Psoas muscle (tissue), 8 donors: ENCODE results near the gene ZNF639. TPM values are rescaled to one million over a fixed set of nuclear protein-coding genes. Genes with fewer than 3 reads are reported as not detected.

Experiments
- ATAC-seq, 4 donors: fragments of 200-7000 bp; cut with Tn5 transposase; one replicate each; pipeline ENCODE4 v1.9.1; 2020; ENCODE audit warnings: moderate library complexity in 3 of 4, mild to moderate bottlenecking in 2 of 4
- DNase-seq, 2 donors: peaks; one replicate each; pipeline ENCODE4 v3.0.0-alpha.2; 2020
- H3K27ac ChIP-seq: fragments of 200-600 bp; one replicate; pipeline ENCODE4 v1.8.0; 2022
- H3K27me3 ChIP-seq, 3 donors: fragments of 200-600 bp in 1 of 3; one replicate each; pipeline versions ENCODE4 v1.6.1 to v1.8.0; 2013 to 2022; ENCODE audit warnings: low read length in 2 of 3, mild to moderate bottlenecking in 2 of 3, moderate library complexity in 1 of 3; ENCODE audit not compliant: insufficient read depth in 3 of 3
- H3K36me3 ChIP-seq, 2 donors: fragments of 200-600 bp in 1 of 2; one replicate each; pipeline versions ENCODE4 v1.6.1 to v1.8.0; 2013 to 2022; ENCODE audit warnings: low read depth in 1 of 2, mild to moderate bottlenecking in 1 of 2, moderate library complexity in 1 of 2; ENCODE audit not compliant: insufficient read depth in 1 of 2
- H3K4me1 ChIP-seq: fragments of 200-600 bp; one replicate; pipeline ENCODE4 v1.8.0; 2022
- H3K4me3 ChIP-seq: fragments of 200-600 bp; one replicate; pipeline ENCODE4 v1.8.0; 2022; ENCODE audit warnings: mild to moderate bottlenecking
- H3K9me3 ChIP-seq: fragments of 200-600 bp; one replicate; pipeline ENCODE4 v1.8.0; 2022
- WGBS, 3 donors: extraction: QIAGEN DNeasy Blood & Tissue Kit; methylation state at CpG; one replicate each; pipeline versions ENCODE4 v1.1.6 to v1.1.7; 2013; 5-methylcytosine and 5-hydroxymethylcytosine counted together
- intact Hi-C, 2 donors: fragments of 100-400 bp; cut with DNase I; formaldehyde crosslinking; loops; one replicate each; pipeline versions ENCODE4 v1.11.0 to v1.14.2; 2022
- polyA plus RNA-seq, 3 donors: library from polyadenylated mRNA; stranded (reverse); fragments of 200-250 nt; gene quantifications; one replicate each; pipeline ENCODE4 v1.2.3, GENCODE V29; 2013
- total RNA-seq, 4 donors: library from RNA; stranded (reverse); fragmentation: NEBNext Ultra II Directional in 2 of 4; extraction: Animal tissue kit (Norgen Biotek cat#: 25700) in 2 of 4; gene quantifications; one replicate each; pipeline versions ENCODE4 v1.2.1 to v1.2.4, GENCODE V29; 2021 to 2023
- TF ChIP-seq, protein P1 (sequence below): fragments of 200-600 bp; IDR thresholded peaks from one replicate; pipeline ENCODE4 v1.8.0; 2022; ENCODE audit warnings: antibody characterized with exemption
- donor health status: healthy with polysubstance abuse.
- donor health status: DM: no; HTN: no; CAD: no; lungs with moderate emphysema.
- donor health status: Bipolar disorder and iron deficiency.
- donor health status: healthy.
- donor health status: DM: yes; HTN: yes; CAD: no.
- donor health status: DM: no; HTN: no; CAD: no.
- donor health status: DM: no; HTN: no; CAD: no.
- donor health status: DM: yes; HTN: yes; CAD: no.

The ZNF639 gene
- total and polyA plus RNA-seq, 7 donors, result 16.2 to 45.4 (median 27.0) TPM

DNA sequence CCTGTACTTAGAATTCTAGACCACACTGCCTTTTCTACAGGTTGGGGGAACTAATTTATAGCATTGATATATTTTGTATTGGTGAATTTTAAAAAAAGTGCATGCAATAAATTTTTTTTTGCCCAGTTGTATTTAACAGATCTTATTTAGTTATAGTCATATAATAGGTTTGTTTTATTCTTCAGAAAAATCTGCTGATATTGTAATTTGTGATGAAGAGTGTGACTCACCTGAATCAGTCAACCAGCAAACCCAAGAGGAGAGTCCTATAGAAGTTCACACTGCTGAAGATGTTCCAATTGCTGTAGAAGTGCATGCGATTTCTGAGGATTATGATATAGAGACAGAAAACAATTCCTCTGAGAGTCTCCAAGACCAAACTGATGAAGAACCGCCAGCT lies 10.3 kb downstream of the ZNF639 start:
- no peak overlapping the region for H3K4me3 ChIP-seq
- ATAC-seq, result no peak
- no peak overlapping the region for H3K27ac ChIP-seq
- H3K4me1 ChIP-seq, result no peaks in the 10 kb centered on the region
- no peak for DNase-seq
- H3K27me3 ChIP-seq, result no peaks in the 10 kb centered on the region
- H3K36me3 ChIP-seq, result peaks cover 2 to 100% of the 10 kb centered on the region in 2 donors
- no peaks in the 10 kb centered on the region for H3K9me3 ChIP-seq
- WGBS, 3 donors, result 81 to 85% (median 84%) methylated on average over 2 of the region's 2 CpGs
- TF ChIP-seq, protein P1, sequence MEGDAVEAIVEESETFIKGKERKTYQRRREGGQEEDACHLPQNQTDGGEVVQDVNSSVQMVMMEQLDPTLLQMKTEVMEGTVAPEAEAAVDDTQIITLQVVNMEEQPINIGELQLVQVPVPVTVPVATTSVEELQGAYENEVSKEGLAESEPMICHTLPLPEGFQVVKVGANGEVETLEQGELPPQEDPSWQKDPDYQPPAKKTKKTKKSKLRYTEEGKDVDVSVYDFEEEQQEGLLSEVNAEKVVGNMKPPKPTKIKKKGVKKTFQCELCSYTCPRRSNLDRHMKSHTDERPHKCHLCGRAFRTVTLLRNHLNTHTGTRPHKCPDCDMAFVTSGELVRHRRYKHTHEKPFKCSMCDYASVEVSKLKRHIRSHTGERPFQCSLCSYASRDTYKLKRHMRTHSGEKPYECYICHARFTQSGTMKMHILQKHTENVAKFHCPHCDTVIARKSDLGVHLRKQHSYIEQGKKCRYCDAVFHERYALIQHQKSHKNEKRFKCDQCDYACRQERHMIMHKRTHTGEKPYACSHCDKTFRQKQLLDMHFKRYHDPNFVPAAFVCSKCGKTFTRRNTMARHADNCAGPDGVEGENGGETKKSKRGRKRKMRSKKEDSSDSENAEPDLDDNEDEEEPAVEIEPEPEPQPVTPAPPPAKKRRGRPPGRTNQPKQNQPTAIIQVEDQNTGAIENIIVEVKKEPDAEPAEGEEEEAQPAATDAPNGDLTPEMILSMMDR, result no peak
- intact Hi-C loops, result no loop called here

DNA sequence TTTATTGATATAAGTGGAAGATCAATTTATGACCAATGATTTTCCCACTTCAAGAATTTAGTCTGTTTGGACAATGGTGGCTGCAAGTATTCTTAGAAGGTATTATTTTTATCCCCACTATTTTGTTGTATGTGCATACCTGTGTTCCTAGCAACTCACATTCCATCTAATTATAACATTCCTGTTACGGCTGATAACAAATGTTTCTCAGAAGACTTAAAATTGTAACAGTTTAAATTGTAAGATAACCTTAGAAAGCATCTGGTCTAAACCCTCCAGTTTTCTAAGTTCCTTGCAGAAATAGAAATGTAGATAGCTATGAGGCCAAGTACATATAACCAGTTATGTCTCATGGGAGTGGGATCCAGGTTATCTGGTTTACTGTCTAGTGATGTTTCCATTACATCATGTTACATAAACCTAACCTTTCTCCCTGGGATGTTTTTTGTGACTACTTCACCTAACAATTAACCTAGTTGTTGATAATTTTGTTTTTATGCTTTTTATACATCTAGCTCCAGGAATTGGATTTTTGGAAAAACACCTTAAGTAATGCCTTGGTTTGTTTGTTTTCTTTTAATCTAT lies 13.6 kb downstream of the ZNF639 start:
- H3K27me3 ChIP-seq, result no peaks in the 10 kb centered on the region
- TF ChIP-seq, protein P1, result no peak
- ATAC-seq (no peak), DNase-seq (no peak)
- 17 to 35% (median 25%) methylated on average over 1 of the region's 1 CpG for WGBS, 3 donors
- no peak overlapping the region for H3K4me3 ChIP-seq
- H3K4me1 ChIP-seq, result no peaks in the 10 kb centered on the region
- intact Hi-C loops, result no loop called here
- H3K36me3 ChIP-seq, result peaks cover 2 to 75% of the 10 kb centered on the region in 2 donors
- no peak overlapping the region for H3K27ac ChIP-seq
- no peaks in the 10 kb centered on the region for H3K9me3 ChIP-seq

DNA sequence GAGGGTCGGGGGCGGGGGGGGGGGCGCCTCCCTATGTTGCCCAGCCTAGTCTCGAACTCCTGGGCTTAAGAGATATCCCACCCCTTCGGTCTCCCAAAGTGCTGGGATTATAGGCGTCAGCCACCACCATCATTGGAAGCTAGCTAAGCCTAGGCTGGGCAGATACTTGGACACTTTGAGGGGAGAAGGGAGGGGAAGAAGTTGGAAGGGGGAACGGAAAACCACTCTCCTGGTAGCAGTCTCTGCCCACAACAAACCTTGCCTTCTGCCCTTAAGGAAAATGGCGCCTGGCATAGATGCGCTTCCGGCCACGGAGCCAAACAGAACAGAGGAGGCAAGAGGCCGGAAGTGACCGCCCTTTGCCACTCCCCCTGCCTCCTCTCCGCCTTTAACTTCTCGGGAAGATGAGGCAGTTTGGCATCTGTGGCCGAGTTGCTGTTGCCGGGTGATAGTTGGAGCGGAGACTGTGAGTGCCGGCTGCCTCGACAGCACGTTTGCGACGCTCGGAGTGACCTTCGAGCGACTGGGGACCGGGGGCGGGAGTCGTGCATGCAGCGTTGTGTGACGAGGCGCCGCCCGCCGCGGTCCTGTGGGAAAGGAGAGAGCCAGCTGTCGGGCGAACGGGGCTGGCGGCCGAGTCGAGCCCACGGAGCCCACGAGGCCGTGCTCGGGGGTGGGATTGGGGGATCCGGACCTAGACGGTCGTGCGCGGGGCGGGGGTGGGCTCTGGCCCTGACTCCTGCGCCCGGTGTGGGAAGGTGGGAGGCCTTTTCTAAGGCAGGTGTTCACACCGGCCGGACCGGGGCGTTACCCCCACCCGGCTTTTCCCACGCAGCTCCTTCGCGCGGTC lies 24.7 kb downstream of the ZNF639 start, which contains the start of gene MFN1:
Gene MFN1 (plus strand): TSS at position 365 of the 850 bp plus-strand sequence. CDS start 1,143 bp downstream, outside the sequence.
- Histone ChIP-seq H3K4me1 (peaks cover 7% of the 10 kb centered on the region), H3K27ac (peak within 1 kb of the TSS; percentile 88), H3K27me3 (no peaks in the 10 kb centered on the region), H3K9me3 (no peaks in the 10 kb centered on the region), H3K4me3 (peak within 1 kb of the TSS; percentile 74), H3K36me3 (peaks cover 0 to 37% of the 10 kb centered on the region in 2 donors)
- intact Hi-C loops, result loop anchor here in 1 of 2 donors (2.0 to 10.0 kb wide), 2 partner anchors 25 to 257 kb away; partner anchors contain the start of genes MRPL47, NDUFB5 and ZNF639
- WGBS, 3 donors, result 1% methylated on average over 50 to 63 of the region's 63 CpGs
- TF ChIP-seq, protein P1, result no peak
- DNase-seq (peak; percentile 94 to 97), ATAC-seq (peak; percentile 99 to 100 (median 99))

DNA sequence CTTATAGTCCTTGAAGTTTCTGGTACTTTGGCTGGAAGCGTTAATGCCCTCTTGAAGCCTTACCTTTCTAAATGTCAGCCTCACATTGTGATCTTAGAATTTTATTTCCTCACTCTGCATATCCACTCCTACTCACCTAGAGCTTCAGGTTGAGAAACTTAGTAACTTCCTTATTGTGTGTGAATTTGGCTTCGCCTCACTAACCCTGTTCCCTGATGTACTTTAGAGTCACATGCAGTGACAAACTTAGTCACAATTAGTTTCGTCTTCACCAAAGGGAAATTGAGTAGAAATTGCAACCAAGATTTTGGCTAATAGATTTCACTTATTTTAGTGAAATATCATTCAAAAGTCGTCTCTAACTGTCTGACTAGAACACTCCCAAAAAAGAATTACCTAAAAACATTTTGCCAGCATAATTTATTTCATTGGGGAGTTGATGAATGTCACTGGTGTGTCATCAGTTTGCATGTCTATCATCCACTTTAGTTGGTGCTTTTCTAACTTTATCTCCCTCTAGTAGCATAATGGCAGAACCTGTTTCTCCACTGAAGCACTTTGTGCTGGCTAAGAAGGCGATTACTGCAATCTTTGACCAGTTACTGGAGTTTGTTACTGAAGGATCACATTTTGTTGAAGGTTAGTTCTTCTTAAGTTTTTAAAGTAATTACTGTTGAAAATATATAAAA lies 25.6 kb downstream of the ZNF639 start:
- Histone ChIP-seq H3K27me3 (no peaks in the 10 kb centered on the region), H3K4me3 (peak overlapping the region; percentile 74), H3K36me3 (peaks cover 0 to 46% of the 10 kb centered on the region in 2 donors), H3K9me3 (no peaks in the 10 kb centered on the region), H3K27ac (peak overlapping the region; percentile 88), H3K4me1 (peaks cover 7% of the 10 kb centered on the region)
- ATAC-seq, result no peak
- TF ChIP-seq, protein P1, result no peak
- intact Hi-C loops, result loop anchor here in 1 of 2 donors (10.0 kb wide), 1 partner anchor 256 kb away; the partner anchor contains the start of genes MRPL47 and NDUFB5
- DNase-seq, result no peak
- WGBS, 3 donors, result 32 to 36% (median 35%) methylated on average over 5 of the region's 5 CpGs
